ENCODE data around the gene CD226. TPM values are rescaled to one million over a fixed set of nuclear protein-coding genes. Genes with fewer than 3 reads are reported as not detected.
A peak's percentile ranks its signal among the peaks of the same experiment; 100 is the strongest.
"Not testable (repeated sequence)": the region's sequence is repeated elsewhere in the genome, so short reads cannot be mapped to it uniquely, and the experiment has no call there.

CD226 gene
- total and polyA plus RNA-seq, 10 of the 15 experiments (the other 5 are each of a cell fraction or from before 2014, with no cell fraction given) = 12.9 to 68.8 (median 47.3) TPM

GRCh38 chr18:69882965-69883668 lies 64.6 kb downstream of the CD226 start (continued):
- no peak for TF ChIP-seq CEBPZ (IDR thresholded peaks at IDR 0.05; ENCODE audit: low read depth, low read length)
- peak; percentile 19; the same call in 1 of the 2 replicates for TF ChIP-seq RUNX3 (IDR thresholded peaks at IDR 0.05; ENCODE audit: low read length)

GRCh38 chr18:69880083-69880482 lies 67.6 kb downstream of the CD226 start:
- no peaks in the 10 kb centered on the region for H4K20me1 ChIP-seq (ENCODE audit: control insufficient read depth, insufficient read depth)
- no peaks in the 10 kb centered on the region for H3K4me1 ChIP-seq (ENCODE audit: control insufficient read depth, insufficient read depth, low read length)
- no peak overlapping the region for H3K27ac ChIP-seq (ENCODE audit: control insufficient read depth, insufficient read depth)
- no peak for ATAC-seq
- H3K36me3 ChIP-seq (ENCODE audit: control insufficient read depth in 2 of 2, insufficient read depth in 2 of 2, low read length in 1 of 2) = peaks cover 1 to 5% of the 10 kb centered on the region in 2 experiments; a peak in 2 of 4 replicates
- no peak for TF ChIP-seq ZZZ3 (IDR thresholded peaks at IDR 0.05; ENCODE audit: control insufficient read depth, insufficient read length, low read depth)
- TF ChIP-seq STAT3 (IDR thresholded peaks at IDR 0.05; ENCODE audit: low read depth, low read length) = no peak
- RAD21 ChIA-PET (ENCODE audit: unreplicated experiment) = no interaction called here
- no peaks in the 10 kb centered on the region for H3K27me3 ChIP-seq (replicated peaks in 1 of 2; ENCODE audit: control insufficient read depth in 2 of 2, insufficient read depth in 2 of 2, low read length in 1 of 2)
- BruUV-seq (replicated peaks) = no TSS peak
- H3K4me3 ChIP-seq = no peak overlapping the region
- 95% methylated on average over 3 of the region's 3 CpGs for WGBS (ENCODE audit: insufficient coverage, insufficient replicate concordance, low lambda C conversion rate, missing lambda C conversion rate)
- H3K9me3 ChIP-seq (replicated peaks; ENCODE audit: control insufficient read depth, insufficient read depth, low read length) = no peaks in the 10 kb centered on the region
- no peak overlapping the region for H3K4me2 ChIP-seq (ENCODE audit: control insufficient read depth, insufficient read depth)
- no peak overlapping the region for H3K9ac ChIP-seq (ENCODE audit: control insufficient read depth, insufficient read depth, low read length)
- CTCF ChIA-PET = no interaction called here
- no peak for FAIRE-seq
- peaks cover 6% of the 10 kb centered on the region for H3K79me2 ChIP-seq (ENCODE audit: control insufficient read depth, insufficient read depth, low read length)
- intact Hi-C loops (cut with micrococcal nuclease; ENCODE audit: unreplicated experiment) (no loop called here), in situ Hi-C loops (cut with MboI) (no loop called here)
- POLR2A ChIA-PET = no interaction called here
- SMC1A ChIA-PET (ENCODE audit: uncharacterized antibody, unreplicated experiment) = no interaction called here
- H2AFZ ChIP-seq (ENCODE audit: control insufficient read depth, low read depth, low read length) = no peak overlapping the region
- DNase-seq (ENCODE audit: low read depth, low spot score) = no peak

GRCh38 chr18:69879051-69879450 lies 68.6 kb downstream of the CD226 start:
- WGBS (ENCODE audit: insufficient coverage, insufficient replicate concordance, low lambda C conversion rate, missing lambda C conversion rate) = 82% methylated on average over 3 of the region's 3 CpGs
- SMC1A ChIA-PET (ENCODE audit: uncharacterized antibody, unreplicated experiment); H2AFZ ChIP-seq (ENCODE audit: control insufficient read depth, low read depth, low read length); H3K4me2 ChIP-seq (ENCODE audit: control insufficient read depth, insufficient read depth); intact Hi-C loops (cut with micrococcal nuclease; ENCODE audit: unreplicated experiment); H3K4me1 ChIP-seq (ENCODE audit: control insufficient read depth, insufficient read depth, low read length); BruUV-seq (replicated peaks); H3K36me3 ChIP-seq (ENCODE audit: control insufficient read depth in 2 of 2, insufficient read depth in 2 of 2, low read length in 1 of 2); ATAC-seq; H3K4me3 ChIP-seq; H4K20me1 ChIP-seq (ENCODE audit: control insufficient read depth, insufficient read depth); DNase-seq (ENCODE audit: low read depth, low spot score); H3K27ac ChIP-seq (ENCODE audit: control insufficient read depth, insufficient read depth); H3K9ac ChIP-seq (ENCODE audit: control insufficient read depth, insufficient read depth, low read length); FAIRE-seq; CTCF ChIA-PET; RAD21 ChIA-PET (ENCODE audit: unreplicated experiment); H3K27me3 ChIP-seq (replicated peaks in 1 of 2; ENCODE audit: control insufficient read depth in 2 of 2, insufficient read depth in 2 of 2, low read length in 1 of 2); in situ Hi-C loops (cut with MboI); POLR2A ChIA-PET; H3K9me3 ChIP-seq (replicated peaks; ENCODE audit: control insufficient read depth, insufficient read depth, low read length); H3K79me2 ChIP-seq (ENCODE audit: control insufficient read depth, insufficient read depth, low read length): not testable (repeated sequence)
